A549 (cell line): ENCODE results near the gene XCL1. TPM values are rescaled to one million over a fixed set of nuclear protein-coding genes. Genes with fewer than 3 reads are reported as not detected.

ENCODE experiments used
- ATAC-seq, 2 experiments: fragments of 200-7000 bp in 1 of 2; fragments of >200 bp in 1 of 2; cut with Nextera tagmentation in 1 of 2; cut with Tn5 transposase in 1 of 2; 3 replicates each; pipeline versions ENCODE4 v1.8.0 to v1.9.1; 2018 to 2020; ENCODE audit warnings: mild to moderate bottlenecking in 1 of 2, moderate library complexity in 1 of 2
- CTCF ChIA-PET: fragments of 300-600 bp; sonication (Branson Sonifier 250); formaldehyde crosslinking; extraction: SDS; loops from one replicate; lab custom pipeline; 2021; ENCODE audit warnings: antibody characterized with exemption, inconsistent platforms; lab: Yijun Ruan, JAX
- POLR2A ChIA-PET: fragments of 350-600 bp; formaldehyde crosslinking; extraction: SDS; loops from one replicate; lab custom pipeline; 2021; ENCODE audit warnings: antibody characterized with exemption, inconsistent platforms; lab: Yijun Ruan, JAX
- DNase-seq, 2 experiments: peaks; one replicate each; pipeline versions ENCODE4 v3.0.0 to v3.0.0-alpha.2; 2011 to 2016; ENCODE audit warnings: low read depth in 1 of 2, low spot score in 1 of 2
- FAIRE-seq: peaks from 2 replicates; lab custom pipeline; 2011; peaks lifted over from hg19 to GRCh38; lab: Jason Lieb, UNC
- H3K27ac ChIP-seq, 2 experiments: fragments of >200 bp; sonication (Bioruptor Twin); formaldehyde crosslinking; 3 replicates each; pipeline ENCODE4 v1.5.1; 2016 to 2017
- H3K4me1 ChIP-seq: fragments of >200 bp; sonication (Bioruptor Twin); formaldehyde crosslinking; 3 replicates; pipeline ENCODE4 v1.6.1; 2016
- H3K4me2 ChIP-seq: fragments of >200 bp; sonication (Bioruptor Twin); formaldehyde crosslinking; 3 replicates; pipeline ENCODE4 v1.6.1; 2016
- H3K4me3 ChIP-seq: fragments of >200 bp; sonication (Bioruptor Twin); formaldehyde crosslinking; 3 replicates; pipeline ENCODE4 v1.5.1; 2016
- H3K9me3 ChIP-seq: fragments of >200 bp; sonication (Bioruptor Twin); formaldehyde crosslinking; 3 replicates; pipeline ENCODE4 v1.6.1; 2016
- CEBPB ChIP-seq, 2 experiments: fragments of >200 bp in 1 of 2; sonication (Bioruptor Twin) in 1 of 2; formaldehyde crosslinking in 1 of 2; IDR thresholded peaks; 2 replicates each; pipeline ENCODE4 v1.6.1; 2012 to 2016
- CHD2 ChIP-seq: fragments of 150-350 bp; IDR thresholded peaks from 2 replicates; pipeline ENCODE4 v1.6.1; 2014; ENCODE audit warnings: low read length; ENCODE audit not compliant: partially characterized antibody
- EHMT2 ChIP-seq: fragments of 200-600 bp; sonication (generic); IDR thresholded peaks from 2 replicates; pipeline ENCODE4 v1.6.1; 2016; ENCODE audit warnings: antibody characterized with exemption, low read depth, mild to moderate bottlenecking, moderate library complexity
- ESRRA ChIP-seq: fragments of 150-350 bp; IDR thresholded peaks from 2 replicates; pipeline ENCODE4 v1.6.1; 2014; ENCODE audit warnings: mild to moderate bottlenecking, low read length, borderline replicate concordance
- FOSL2 ChIP-seq, 2 experiments: fragments of 450-650 bp in 1 of 2; fragments of >200 bp in 1 of 2; sonication (Bioruptor Twin) in 1 of 2; formaldehyde crosslinking; IDR thresholded peaks; 2 replicates each; pipeline versions ENCODE4 v1.5.0 to v1.6.1; 2016 to 2020; ENCODE audit warnings: mild to moderate bottlenecking in 1 of 2, moderate library complexity in 1 of 2
- GATA3 ChIP-seq: IDR thresholded peaks from 2 replicates; pipeline ENCODE4 v1.6.1; 2012; ENCODE audit warnings: borderline replicate concordance
- HOXB13 ChIP-seq: fragments of 250-450 bp; sonication (Bioruptor Pico); IDR thresholded peaks from 2 replicates; pipeline ENCODE4 v1.5.0; 2020; ENCODE audit warnings: low read depth, mild to moderate bottlenecking, moderate library complexity
- JUNB ChIP-seq: fragments of >200 bp; sonication (Bioruptor Twin); formaldehyde crosslinking; IDR thresholded peaks from 2 replicates; pipeline ENCODE4 v1.6.1; 2016
- MAZ ChIP-seq: fragments of 150-350 bp; IDR thresholded peaks from 2 replicates; pipeline ENCODE4 v1.6.1; 2014; ENCODE audit warnings: antibody characterized with exemption, low read depth, low read length, borderline replicate concordance
- MYC ChIP-seq: IDR thresholded peaks from 2 replicates; pipeline ENCODE4 v1.6.1; 2012; ENCODE audit warnings: mild to moderate bottlenecking, inconsistent platforms, low read length, improper control_type of control experiment, borderline replicate concordance
- NFE2L2 ChIP-seq: fragments of 150-350 bp; conservative IDR thresholded peaks from 2 replicates; pipeline ENCODE4 v1.6.1; 2014; ENCODE audit warnings: low read length
- NPAS2 ChIP-seq: fragments of 250-450 bp; sonication (Bioruptor Pico); IDR thresholded peaks from 2 replicates; pipeline ENCODE4 v1.8.0; 2022; ENCODE audit warnings: mild to moderate bottlenecking, moderate library complexity, borderline replicate concordance
- PHF8 ChIP-seq: fragments of 200-600 bp; sonication (generic); IDR thresholded peaks from 2 replicates; pipeline ENCODE4 v1.6.1; 2016; ENCODE audit warnings: low read depth, mild to moderate bottlenecking, antibody characterized with exemption, moderate library complexity, borderline replicate concordance
- POLR2AphosphoS2 ChIP-seq: conservative IDR thresholded peaks from 2 replicates; pipeline ENCODE4 v1.6.1; 2012; ENCODE audit warnings: low read length, improper control_type of control experiment, inconsistent platforms
- RARB ChIP-seq: fragments of 250-450 bp; sonication (Bioruptor Pico); IDR thresholded peaks from 2 replicates; pipeline ENCODE4 v1.8.0; 2021; ENCODE audit warnings: mild to moderate bottlenecking, moderate library complexity
- ZSCAN20 ChIP-seq: fragments of 250-450 bp; sonication (Bioruptor Pico); IDR thresholded peaks from 2 replicates; pipeline ENCODE4 v1.8.0; 2022; ENCODE audit warnings: mild to moderate bottlenecking, moderate library complexity
- WGBS: methylation state at CpG from one replicate; pipeline ENCODE4 v1.1.6; 2017; ENCODE audit errors: missing lambda C conversion rate; 5-methylcytosine and 5-hydroxymethylcytosine counted together
- polyA plus RNA-seq, 4 experiments: library from polyadenylated mRNA; depleted of rRNA in 3 of 4; stranded (reverse); fragments of >200 nt; fragmentation: RNase III in 1 of 4; extraction: RNeasy Plus Mini Kit Qiagen cat#74134 plus additional on column Dnase treatment in 1 of 4; gene quantifications; 2 replicates in 3 of 4; 3 replicates in 1 of 4; pipeline ENCODE4 v1.2.3, GENCODE V29; 2011 to 2017
- TF ChIP-seq, protein P1 (sequence below): fragments of >200 bp; sonication (Bioruptor Twin); formaldehyde crosslinking; IDR thresholded peaks from 3 replicates; pipeline ENCODE4 v1.6.1; 2016
- TF ChIP-seq, protein P2 (sequence below): IDR thresholded peaks from 2 replicates; pipeline ENCODE4 v1.6.1; 2012
- TF ChIP-seq, protein P3 (sequence below): fragments of 150-350 bp; IDR thresholded peaks from 2 replicates; pipeline ENCODE4 v1.6.1; 2014; ENCODE audit warnings: low read depth, mild to moderate bottlenecking, low read length
- TF ChIP-seq, protein P4 (sequence below): fragments of 250-450 bp; sonication (Bioruptor Pico); IDR thresholded peaks from 2 replicates; pipeline ENCODE4 v1.5.0; 2021; ENCODE audit warnings: mild to moderate bottlenecking, moderate library complexity, borderline replicate concordance
- TF ChIP-seq, protein P5 (sequence below): fragments of >200 bp; sonication (Bioruptor Twin); formaldehyde crosslinking; IDR thresholded peaks from 2 replicates; pipeline ENCODE4 v1.6.1; 2016
- TF ChIP-seq, protein P6 (sequence below): IDR thresholded peaks from 2 replicates; pipeline ENCODE4 v1.6.1; 2012; ENCODE audit warnings: low read depth, borderline replicate concordance

Gene XCL1
- polyA plus RNA-seq, 2 of the 4 experiments (the other 2 are of a cell fraction), result not detected

DNA sequence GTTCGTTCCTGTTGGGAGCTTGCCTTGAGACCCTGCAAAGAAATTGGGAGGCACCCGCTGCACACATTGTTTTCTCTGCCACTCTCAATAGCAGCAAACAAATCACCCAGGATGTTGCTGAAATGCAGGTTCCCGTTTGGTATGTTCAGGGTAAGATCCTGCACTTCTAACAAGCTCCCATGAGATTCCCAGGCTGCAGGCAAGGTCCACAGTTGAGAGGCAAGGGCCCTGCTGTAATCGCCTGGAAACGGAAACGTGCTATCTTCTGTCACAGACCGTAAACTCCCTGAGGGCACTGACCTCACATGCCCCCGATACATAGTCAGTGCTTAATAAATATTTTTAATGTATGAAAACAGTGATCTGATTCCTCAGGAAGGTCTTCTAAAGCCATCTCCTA, 37.8 kb downstream of the XCL1 start:
- ChIA-PET CTCF (interaction anchor here (2.3 to 4.8 kb wide), 2 partner anchors 10 to 734 kb away, joined by 10 to 40 read pairs; no protein-coding TSS in a partner anchor), POLR2A (no interaction called here)
- TF ChIP-seq NFE2L2 (no peak), PHF8 (no peak), JUNB (no peak), POLR2AphosphoS2 (no peak), CEBPB (IDR thresholded peaks at IDR 0.05) (no peak), CHD2 (no peak), GATA3 (no peak), NPAS2 (CRISPR knock-in tag) (no peak), RARB (no peak), ZSCAN20 (CRISPR knock-in tag) (no peak), ESRRA (no peak), MAZ (no peak)
- TF ChIP-seq, protein P1, sequence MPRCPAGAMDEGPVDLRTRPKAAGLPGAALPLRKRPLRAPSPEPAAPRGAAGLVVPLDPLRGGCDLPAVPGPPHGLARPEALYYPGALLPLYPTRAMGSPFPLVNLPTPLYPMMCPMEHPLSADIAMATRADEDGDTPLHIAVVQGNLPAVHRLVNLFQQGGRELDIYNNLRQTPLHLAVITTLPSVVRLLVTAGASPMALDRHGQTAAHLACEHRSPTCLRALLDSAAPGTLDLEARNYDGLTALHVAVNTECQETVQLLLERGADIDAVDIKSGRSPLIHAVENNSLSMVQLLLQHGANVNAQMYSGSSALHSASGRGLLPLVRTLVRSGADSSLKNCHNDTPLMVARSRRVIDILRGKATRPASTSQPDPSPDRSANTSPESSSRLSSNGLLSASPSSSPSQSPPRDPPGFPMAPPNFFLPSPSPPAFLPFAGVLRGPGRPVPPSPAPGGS, result no peak
- TF ChIP-seq, protein P2, sequence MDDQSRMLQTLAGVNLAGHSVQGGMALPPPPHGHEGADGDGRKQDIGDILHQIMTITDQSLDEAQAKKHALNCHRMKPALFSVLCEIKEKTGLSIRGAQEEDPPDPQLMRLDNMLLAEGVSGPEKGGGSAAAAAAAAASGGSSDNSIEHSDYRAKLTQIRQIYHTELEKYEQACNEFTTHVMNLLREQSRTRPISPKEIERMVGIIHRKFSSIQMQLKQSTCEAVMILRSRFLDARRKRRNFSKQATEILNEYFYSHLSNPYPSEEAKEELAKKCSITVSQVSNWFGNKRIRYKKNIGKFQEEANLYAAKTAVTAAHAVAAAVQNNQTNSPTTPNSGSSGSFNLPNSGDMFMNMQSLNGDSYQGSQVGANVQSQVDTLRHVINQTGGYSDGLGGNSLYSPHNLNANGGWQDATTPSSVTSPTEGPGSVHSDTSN, result no peak
- TF ChIP-seq, protein P3, sequence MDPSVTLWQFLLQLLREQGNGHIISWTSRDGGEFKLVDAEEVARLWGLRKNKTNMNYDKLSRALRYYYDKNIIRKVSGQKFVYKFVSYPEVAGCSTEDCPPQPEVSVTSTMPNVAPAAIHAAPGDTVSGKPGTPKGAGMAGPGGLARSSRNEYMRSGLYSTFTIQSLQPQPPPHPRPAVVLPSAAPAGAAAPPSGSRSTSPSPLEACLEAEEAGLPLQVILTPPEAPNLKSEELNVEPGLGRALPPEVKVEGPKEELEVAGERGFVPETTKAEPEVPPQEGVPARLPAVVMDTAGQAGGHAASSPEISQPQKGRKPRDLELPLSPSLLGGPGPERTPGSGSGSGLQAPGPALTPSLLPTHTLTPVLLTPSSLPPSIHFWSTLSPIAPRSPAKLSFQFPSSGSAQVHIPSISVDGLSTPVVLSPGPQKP, result no peak
- TF ChIP-seq, protein P4, sequence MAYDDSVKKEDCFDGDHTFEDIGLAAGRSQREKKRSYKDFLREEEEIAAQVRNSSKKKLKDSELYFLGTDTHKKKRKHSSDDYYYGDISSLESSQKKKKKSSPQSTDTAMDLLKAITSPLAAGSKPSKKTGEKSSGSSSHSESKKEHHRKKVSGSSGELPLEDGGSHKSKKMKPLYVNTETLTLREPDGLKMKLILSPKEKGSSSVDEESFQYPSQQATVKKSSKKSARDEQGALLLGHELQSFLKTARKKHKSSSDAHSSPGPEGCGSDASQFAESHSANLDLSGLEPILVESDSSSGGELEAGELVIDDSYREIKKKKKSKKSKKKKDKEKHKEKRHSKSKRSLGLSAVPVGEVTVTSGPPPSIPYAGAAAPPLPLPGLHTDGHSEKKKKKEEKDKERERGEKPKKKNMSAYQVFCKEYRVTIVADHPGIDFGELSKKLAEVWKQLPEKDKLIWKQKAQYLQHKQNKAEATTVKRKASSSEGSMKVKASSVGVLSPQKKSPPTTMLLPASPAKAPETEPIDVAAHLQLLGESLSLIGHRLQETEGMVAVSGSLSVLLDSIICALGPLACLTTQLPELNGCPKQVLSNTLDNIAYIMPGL, result no peak
- TF ChIP-seq, protein P5, sequence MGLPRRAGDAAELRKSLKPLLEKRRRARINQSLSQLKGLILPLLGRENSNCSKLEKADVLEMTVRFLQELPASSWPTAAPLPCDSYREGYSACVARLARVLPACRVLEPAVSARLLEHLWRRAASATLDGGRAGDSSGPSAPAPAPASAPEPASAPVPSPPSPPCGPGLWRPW, result no peak
- TF ChIP-seq, protein P6, sequence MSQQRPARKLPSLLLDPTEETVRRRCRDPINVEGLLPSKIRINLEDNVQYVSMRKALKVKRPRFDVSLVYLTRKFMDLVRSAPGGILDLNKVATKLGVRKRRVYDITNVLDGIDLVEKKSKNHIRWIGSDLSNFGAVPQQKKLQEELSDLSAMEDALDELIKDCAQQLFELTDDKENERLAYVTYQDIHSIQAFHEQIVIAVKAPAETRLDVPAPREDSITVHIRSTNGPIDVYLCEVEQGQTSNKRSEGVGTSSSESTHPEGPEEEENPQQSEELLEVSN, result no peak
- no peak overlapping the region for H3K27ac ChIP-seq
- DNase-seq, result no peak
- no peak for ATAC-seq
- H3K4me3 ChIP-seq, result no peak overlapping the region
- FAIRE-seq, result no peak
- 85% methylated on average over 8 of the region's 8 CpGs for WGBS
- H3K4me1 ChIP-seq, result no peaks in the 10 kb centered on the region
- no peaks in the 10 kb centered on the region for H3K9me3 ChIP-seq
- H3K4me2 ChIP-seq, result no peak overlapping the region

DNA sequence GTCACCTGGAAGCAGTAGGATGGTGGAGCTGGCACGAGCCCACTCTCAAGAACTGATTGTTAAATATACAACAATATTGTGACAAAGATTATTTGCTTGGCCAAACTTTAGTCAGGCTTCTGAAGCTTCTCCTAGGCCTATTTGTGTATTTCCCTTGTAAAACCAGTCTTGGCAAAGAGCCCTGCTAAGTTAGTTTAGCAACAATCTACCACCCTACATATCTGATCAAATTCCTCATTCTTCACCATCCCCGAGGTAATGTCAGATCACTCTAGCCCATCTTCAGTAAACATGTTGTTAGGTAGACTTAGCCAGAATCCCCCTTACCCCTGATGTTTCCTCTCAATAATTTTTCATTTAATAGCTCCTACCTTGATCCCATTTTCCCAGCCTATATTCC, 39.6 kb downstream of the XCL1 start:
- 29% methylated on average over 2 of the region's 2 CpGs for WGBS
- no peak for ATAC-seq
- H3K4me3 ChIP-seq, result no peak overlapping the region
- TF ChIP-seq, protein P5, result no peak
- no peak for TF ChIP-seq RARB
- TF ChIP-seq HOXB13, result no peak
- no peak for TF ChIP-seq CHD2
- TF ChIP-seq JUNB, result no peak
- no peak for TF ChIP-seq NFE2L2
- TF ChIP-seq EHMT2, result no peak
- no peak for TF ChIP-seq PHF8
- no peak for TF ChIP-seq FOSL2 (IDR thresholded peaks at IDR 0.05)
- no peak for TF ChIP-seq FOSL2 (CRISPR knock-in tag; IDR thresholded peaks at IDR 0.05)
- TF ChIP-seq, protein P2, result no peak
- no peak for TF ChIP-seq MYC
- POLR2A ChIA-PET, result no interaction called here
- no peak for FAIRE-seq
- no peaks in the 10 kb centered on the region for H3K9me3 ChIP-seq
- CTCF ChIA-PET, result interaction anchor here (0.7 to 4.8 kb wide), 3 partner anchors 12 to 734 kb away, joined by 3 to 40 read pairs (median 3); no protein-coding TSS in a partner anchor
- H3K4me1 ChIP-seq, result no peaks in the 10 kb centered on the region
- DNase-seq, result no peak
- no peak overlapping the region for H3K27ac ChIP-seq
- no peak overlapping the region for H3K4me2 ChIP-seq
